PC-9 (cell line): ENCODE measurements around the gene OPRM1. TPM values are rescaled to one million over a fixed set of nuclear protein-coding genes. Genes with fewer than 3 reads are reported as not detected.

Source experiments
- BruUV-seq: library from RNA; stranded (reverse); fragments of 400-500 nt; replicated peaks from 2 replicates; lab custom pipeline; 2021; lab: Mats Ljungman, UMichigan
- CTCF ChIA-PET: fragments of 300-600 bp; sonication (Branson Sonifier 250); formaldehyde crosslinking; loops from one replicate; lab custom pipeline; 2022; ENCODE audit warnings: antibody characterized with exemption; lab: Charles Lee
- POLR2A ChIA-PET: fragments of 300-600 bp; sonication (Branson Sonifier 250); formaldehyde crosslinking; loops from one replicate; lab custom pipeline; 2022; ENCODE audit warnings: antibody characterized with exemption; ENCODE audit not compliant: unreplicated experiment; lab: Charles Lee
- DNase-seq, 2 experiments: peaks; one replicate each; pipeline versions ENCODE4 v3.0.0 to v3.0.0-alpha.2; 2015 to 2022; ENCODE audit warnings: mixed read lengths in 1 of 2
- H2AFZ ChIP-seq: fragments of 200-600 bp; sonication (generic); 2 replicates; pipeline ENCODE4 v1.8.1; 2017; ENCODE audit warnings: antibody characterized with exemption
- H3F3A ChIP-seq: fragments of 200-600 bp; sonication (generic); 2 replicates; pipeline ENCODE4 v1.8.1; 2017; ENCODE audit warnings: antibody characterized with exemption, mild to moderate bottlenecking, low read depth; ENCODE audit not compliant: insufficient read depth
- H3K27ac ChIP-seq: fragments of 200-600 bp; sonication (generic); 2 replicates; pipeline ENCODE4 v1.6.1; 2016; ENCODE audit warnings: mixed run types
- H3K27me3 ChIP-seq: fragments of 200-600 bp; sonication (generic); 2 replicates; pipeline ENCODE4 v1.6.1; 2016; ENCODE audit warnings: low read depth, mixed run types; ENCODE audit not compliant: insufficient read depth
- H3K36me3 ChIP-seq: fragments of 200-600 bp; sonication (generic); 2 replicates; pipeline ENCODE4 v1.6.1; 2016; ENCODE audit warnings: low read depth, mixed run types
- H3K4me1 ChIP-seq: fragments of 200-600 bp; sonication (generic); replicated peaks from 2 replicates; pipeline ENCODE4 v1.6.1; 2016; ENCODE audit warnings: mixed run types; ENCODE audit not compliant: insufficient read depth
- H3K4me2 ChIP-seq: fragments of 200-600 bp; sonication (generic); 2 replicates; pipeline ENCODE4 v1.6.1; 2017; ENCODE audit warnings: mixed run types
- H3K4me3 ChIP-seq: fragments of 200-600 bp; sonication (generic); 2 replicates; pipeline ENCODE4 v1.6.1; 2016; ENCODE audit warnings: mixed run types
- H3K79me2 ChIP-seq: fragments of 200-600 bp; sonication (generic); 2 replicates; pipeline ENCODE4 v1.6.1; 2017; ENCODE audit warnings: low read depth, mixed run types
- H3K9me2 ChIP-seq: fragments of 200-600 bp; sonication (generic); 2 replicates; pipeline ENCODE4 v1.8.1; 2017; ENCODE audit warnings: mild to moderate bottlenecking; ENCODE audit not compliant: insufficient read depth
- H3K9me3 ChIP-seq: fragments of 200-600 bp; sonication (generic); 2 replicates; pipeline ENCODE4 v1.8.1; 2016; ENCODE audit warnings: low read depth; ENCODE audit not compliant: insufficient read depth
- H4K20me1 ChIP-seq: fragments of 200-600 bp; sonication (generic); 2 replicates; pipeline ENCODE4 v1.8.1; 2017; ENCODE audit not compliant: insufficient read depth
- CTCF ChIP-seq: fragments of 200-600 bp; sonication (generic); conservative IDR thresholded peaks from 2 replicates; pipeline ENCODE4 v1.6.1; 2017; ENCODE audit warnings: mixed run types, antibody characterized with exemption, mild to moderate bottlenecking, moderate library complexity
- EZH2 ChIP-seq: fragments of 200-600 bp; sonication (generic); IDR thresholded peaks from 2 replicates; pipeline ENCODE4 v1.8.0; 2017; ENCODE audit warnings: antibody characterized with exemption, low read depth
- intact Hi-C: fragments of 100-400 bp; cut with micrococcal nuclease; formaldehyde crosslinking; loops from one replicate; pipeline ENCODE4 v1.10.0; 2022; ENCODE audit not compliant: unreplicated experiment
- total RNA-seq: library from RNA; stranded (reverse); gene quantifications from 2 replicates; pipeline ENCODE4 v1.2.3, GENCODE V29; 2021

Gene OPRM1
- total RNA-seq, 1 experiment from 2014 or later: not detected

DNA sequence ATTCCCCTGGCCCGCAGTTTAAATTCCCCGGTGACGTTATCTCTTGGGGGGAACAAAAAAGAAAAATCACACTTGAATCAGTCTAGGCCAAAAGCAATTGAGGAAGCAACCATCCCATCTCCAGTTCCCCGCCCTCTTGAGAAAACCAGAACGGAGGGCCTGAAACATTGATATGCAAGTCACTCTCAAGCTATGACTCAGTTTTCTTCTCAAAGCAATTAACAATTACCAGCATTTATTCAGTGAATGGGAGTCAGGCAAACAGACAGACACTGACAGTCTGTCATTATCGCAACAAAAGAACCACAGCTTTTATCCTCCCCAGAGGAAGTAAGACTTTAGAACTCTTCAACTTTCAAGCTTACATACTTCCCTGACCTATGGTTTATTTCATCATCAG, 100.9 kb downstream of the OPRM1 start:
- no peaks in the 10 kb centered on the region for H3K27me3 ChIP-seq
- DNase-seq: no peak
- BruUV-seq: no TSS peak
- no peak overlapping the region for H3K4me3 ChIP-seq
- no peaks in the 10 kb centered on the region for H3K9me2 ChIP-seq
- no peaks in the 10 kb centered on the region for H3K79me2 ChIP-seq
- POLR2A ChIA-PET: no interaction called here
- H4K20me1 ChIP-seq: no peaks in the 10 kb centered on the region
- no peaks in the 10 kb centered on the region for H3K9me3 ChIP-seq
- CTCF ChIA-PET: interaction anchor here (0.7 kb wide), 1 partner anchor 1166 kb away, joined by 11 read pairs; no protein-coding TSS in a partner anchor
- H2AFZ ChIP-seq: no peak overlapping the region
- no peaks in the 10 kb centered on the region for H3K4me1 ChIP-seq
- H3K36me3 ChIP-seq: no peaks in the 10 kb centered on the region
- no peak overlapping the region for H3K27ac ChIP-seq
- H3K4me2 ChIP-seq: no peak overlapping the region
- intact Hi-C loops: no loop called here
- TF ChIP-seq CTCF (no peak), EZH2 (no peak)
- H3F3A ChIP-seq: no peaks in the 10 kb centered on the region

DNA sequence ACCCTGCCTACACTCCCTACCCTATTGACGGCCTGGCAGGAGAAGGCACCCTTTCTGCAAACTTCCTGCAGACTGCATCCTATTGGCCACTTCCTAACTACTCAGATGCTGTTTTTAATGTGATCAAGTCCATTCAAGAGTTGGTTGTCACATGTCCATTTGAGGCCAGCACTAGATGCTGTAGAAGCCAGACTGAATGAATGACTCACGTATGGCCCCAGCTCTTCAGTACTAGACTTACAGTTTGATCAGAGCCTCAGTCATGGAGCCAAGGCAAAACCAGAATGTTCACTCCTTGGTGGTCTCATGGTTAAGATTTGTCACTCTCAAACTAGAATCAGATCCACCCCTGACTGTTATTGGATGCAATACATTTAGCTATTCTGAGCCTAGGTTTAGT, 101.7 kb downstream of the OPRM1 start:
- H3K4me1 ChIP-seq: no peaks in the 10 kb centered on the region

DNA sequence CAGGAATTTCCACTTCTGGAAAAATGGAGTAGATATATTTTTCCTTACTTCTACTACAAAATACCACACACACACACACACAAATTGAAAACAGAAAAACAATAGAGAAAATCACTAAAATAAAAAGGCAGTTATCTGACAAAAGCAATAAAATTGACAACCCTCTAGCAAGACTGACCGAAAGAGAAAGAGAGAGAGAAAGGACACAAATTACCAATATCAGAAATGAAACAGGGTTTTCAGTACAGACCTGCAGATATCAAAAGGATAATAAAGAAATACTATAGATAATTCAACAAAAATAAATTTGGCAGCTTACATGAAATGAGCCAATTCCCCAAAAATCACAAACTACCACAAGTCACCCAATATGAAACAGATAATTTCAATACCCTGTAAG, 104.7 kb downstream of the OPRM1 start:
- Histone ChIP-seq H3F3A (no peaks in the 10 kb centered on the region), H3K4me3 (no peak overlapping the region), H2AFZ (no peak overlapping the region), H3K4me1 (no peaks in the 10 kb centered on the region), H4K20me1 (no peaks in the 10 kb centered on the region), H3K4me2 (no peak overlapping the region), H3K9me3 (no peaks in the 10 kb centered on the region), H3K27me3 (no peaks in the 10 kb centered on the region), H3K27ac (no peak overlapping the region), H3K9me2 (no peaks in the 10 kb centered on the region), H3K36me3 (no peaks in the 10 kb centered on the region), H3K79me2 (no peaks in the 10 kb centered on the region)
- no TSS peak for BruUV-seq
- no peak for TF ChIP-seq CTCF
- ChIA-PET CTCF (no interaction called here), POLR2A (no interaction called here)
- intact Hi-C loops: no loop called here
- DNase-seq: no peak

More for the DNA sequence above, 101.7 kb downstream of the OPRM1 start:
- Histone ChIP-seq H3K9me2 (no peaks in the 10 kb centered on the region), H2AFZ (no peak overlapping the region), H3K9me3 (no peaks in the 10 kb centered on the region), H3K27ac (no peak overlapping the region), H4K20me1 (no peaks in the 10 kb centered on the region), H3K4me2 (no peak overlapping the region), H3K4me3 (no peak overlapping the region), H3F3A (no peaks in the 10 kb centered on the region), H3K36me3 (no peaks in the 10 kb centered on the region), H3K27me3 (no peaks in the 10 kb centered on the region), H3K79me2 (no peaks in the 10 kb centered on the region)
- intact Hi-C loops: no loop called here
- ChIA-PET CTCF (no interaction called here), POLR2A (no interaction called here)
- no TSS peak for BruUV-seq
- no peak for DNase-seq
- TF ChIP-seq EZH2: no peak
- no peak for TF ChIP-seq CTCF
